Stomach (tissue), 9 donors: ENCODE measurements around the gene DZIP1. TPM values are rescaled to one million over a fixed set of nuclear protein-coding genes. Genes with fewer than 3 reads are reported as not detected.

ENCODE experiments used
- DNase-seq, 2 donors: peaks; one replicate each; pipeline versions ENCODE4 v3.0.0 to v3.0.0-alpha.2; 2013 to 2019
- H3K27ac ChIP-seq, 5 donors: fragments of 200-600 bp in 4 of 5; sonication (generic) in 4 of 5; one replicate each; pipeline ENCODE4 v1.5.1; 2013 to 2019; ENCODE audit warnings: mild to moderate bottlenecking in 1 of 5, moderate library complexity in 1 of 5
- H3K27me3 ChIP-seq, 3 donors: fragments of 200-600 bp; sonication (generic); one replicate each; pipeline ENCODE4 v1.5.1; 2017 to 2019; ENCODE audit warnings: mixed run types in 1 of 3
- H3K36me3 ChIP-seq, 4 donors: fragments of 200-600 bp; sonication (generic); 1 replicate in 3 of 4; 2 replicates in 1 of 4; pipeline ENCODE4 v1.5.1; 2016 to 2019
- H3K4me1 ChIP-seq, 4 donors: fragments of 200-600 bp; sonication (generic); one replicate each; pipeline ENCODE4 v1.5.1; 2016 to 2019
- H3K4me3 ChIP-seq, 4 donors: fragments of 200-600 bp; sonication (generic) in 3 of 4; one replicate each; pipeline ENCODE4 v1.5.1; 2016 to 2019; ENCODE audit warnings: mild to moderate bottlenecking in 1 of 4
- H3K9me3 ChIP-seq, 4 donors: fragments of 200-600 bp; sonication (generic); one replicate each; pipeline ENCODE4 v1.5.1; 2016 to 2019
- EP300 ChIP-seq: sonication (generic); formaldehyde crosslinking; IDR thresholded peaks from one replicate; pipeline ENCODE4 v1.6.1; 2017; ENCODE audit warnings: antibody characterized with exemption
- POLR2A ChIP-seq, 4 donors: fragments of 450-650 bp; IDR thresholded peaks; one replicate each; pipeline ENCODE4 v1.6.1; 2016; ENCODE audit warnings: antibody characterized with exemption in 4 of 4, control low read depth in 2 of 4, mild to moderate bottlenecking in 1 of 4, moderate library complexity in 1 of 4
- POLR2AphosphoS5 ChIP-seq, 3 donors: sonication (generic); formaldehyde crosslinking; IDR thresholded peaks; one replicate each; pipeline ENCODE4 v1.6.1; 2016; ENCODE audit warnings: antibody characterized with exemption in 3 of 3
- WGBS, 5 donors: extraction: QIAGEN DNeasy Blood & Tissue Kit in 3 of 5; methylation state at CpG; one replicate each; pipeline versions ENCODE4 v1.1.5 to v1.1.7; 2013 to 2018; 5-methylcytosine and 5-hydroxymethylcytosine counted together
- intact Hi-C: fragments of 100-400 bp; cut with DNase I; formaldehyde crosslinking; loops from one replicate; pipeline ENCODE4 v1.15.1; 2023; ENCODE audit warnings: low total_unique reads
- polyA plus RNA-seq, 3 donors: library from polyadenylated mRNA; stranded (reverse); fragments of 200-250 nt; gene quantifications; one replicate each; pipeline ENCODE4 v1.2.3, GENCODE V29; 2013
- total RNA-seq, 5 donors: library from RNA; depleted of rRNA; stranded (reverse); fragments of >200 nt; gene quantifications; one replicate each; pipeline versions ENCODE4 v1.1.0 to v1.2.3, GENCODE V29; 2014 to 2016
- TF ChIP-seq, protein P1 (sequence below), 7 experiments: fragments of 450-650 bp in 4 of 7; fragments of 200-600 bp in 3 of 7; sonication (generic) in 3 of 7; IDR thresholded peaks; one replicate each; pipeline ENCODE4 v1.5.1; 2016 to 2019; ENCODE audit warnings: antibody characterized with exemption in 7 of 7, control low read depth in 2 of 7, mild to moderate bottlenecking in 1 of 7
- donor health status: healthy with polysubstance abuse.
- donor health status: Bipolar disorder and iron deficiency.
- donor health status: healthy.

The DZIP1 gene
- total and polyA plus RNA-seq, 8 donors: 4.7 to 25.2 (median 18.3) TPM

DNA sequence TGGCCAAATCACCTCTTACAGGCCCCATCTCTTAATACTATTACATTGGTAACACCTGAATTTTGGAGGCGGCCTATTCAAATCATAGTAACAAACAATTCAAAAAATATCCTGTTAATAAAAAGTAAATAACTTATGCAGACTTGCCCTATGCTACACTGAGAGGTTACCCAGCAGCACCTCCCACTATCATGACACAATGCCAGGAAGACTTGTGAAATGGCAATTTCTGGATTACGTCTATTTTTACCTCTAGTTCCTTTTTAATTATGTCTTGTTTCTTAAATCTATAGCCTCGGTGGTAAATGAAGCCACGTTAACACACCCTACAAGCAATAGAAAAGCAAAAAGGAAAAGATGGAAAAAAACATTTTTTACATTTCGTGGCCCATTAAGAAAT is 6.2 kb upstream of the DZIP1 start:
- TF ChIP-seq POLR2A (IDR thresholded peaks at IDR 0.05) (no peak), POLR2AphosphoS5 (IDR thresholded peaks at IDR 0.05) (no peak), EP300 (no peak)
- TF ChIP-seq, protein P1, sequence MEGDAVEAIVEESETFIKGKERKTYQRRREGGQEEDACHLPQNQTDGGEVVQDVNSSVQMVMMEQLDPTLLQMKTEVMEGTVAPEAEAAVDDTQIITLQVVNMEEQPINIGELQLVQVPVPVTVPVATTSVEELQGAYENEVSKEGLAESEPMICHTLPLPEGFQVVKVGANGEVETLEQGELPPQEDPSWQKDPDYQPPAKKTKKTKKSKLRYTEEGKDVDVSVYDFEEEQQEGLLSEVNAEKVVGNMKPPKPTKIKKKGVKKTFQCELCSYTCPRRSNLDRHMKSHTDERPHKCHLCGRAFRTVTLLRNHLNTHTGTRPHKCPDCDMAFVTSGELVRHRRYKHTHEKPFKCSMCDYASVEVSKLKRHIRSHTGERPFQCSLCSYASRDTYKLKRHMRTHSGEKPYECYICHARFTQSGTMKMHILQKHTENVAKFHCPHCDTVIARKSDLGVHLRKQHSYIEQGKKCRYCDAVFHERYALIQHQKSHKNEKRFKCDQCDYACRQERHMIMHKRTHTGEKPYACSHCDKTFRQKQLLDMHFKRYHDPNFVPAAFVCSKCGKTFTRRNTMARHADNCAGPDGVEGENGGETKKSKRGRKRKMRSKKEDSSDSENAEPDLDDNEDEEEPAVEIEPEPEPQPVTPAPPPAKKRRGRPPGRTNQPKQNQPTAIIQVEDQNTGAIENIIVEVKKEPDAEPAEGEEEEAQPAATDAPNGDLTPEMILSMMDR (IDR thresholded peaks at IDR 0.05): no peak

DNA sequence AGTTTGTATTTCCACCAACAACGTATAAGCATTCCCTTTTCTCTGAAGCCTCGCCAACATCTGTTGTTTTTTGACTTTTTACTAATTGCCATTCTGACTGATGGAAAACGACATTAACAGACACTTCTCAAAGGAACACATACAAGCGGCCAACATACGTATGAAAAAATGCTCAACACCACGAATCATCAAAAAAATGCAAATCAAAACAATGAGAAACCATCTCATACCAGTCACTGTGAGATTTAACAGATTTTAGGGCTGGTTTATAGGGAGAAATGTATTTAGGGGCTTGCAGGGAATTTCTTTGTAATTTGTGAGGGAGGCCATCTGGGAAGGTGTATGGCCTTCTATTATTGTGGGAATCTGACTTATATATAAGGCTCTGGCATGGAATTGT is 2.8 kb upstream of the DZIP1 start:
- intact Hi-C loops: no loop called here
- 82 to 91% (median 88%) methylated on average over 6 of the region's 6 CpGs for WGBS, 5 donors
- Histone ChIP-seq H3K27me3 (peaks cover 0 to 38% (median 20%) of the 10 kb centered on the region in 3 donors), H3K9me3 (no peaks in the 10 kb centered on the region), H3K4me3 (no peak overlapping the region), H3K36me3 (no peaks in the 10 kb centered on the region), H3K27ac (no peak overlapping the region), H3K4me1 (peaks cover 10 to 28% (median 22%) of the 10 kb centered on the region in 4 donors)
- no peak for TF ChIP-seq POLR2A (IDR thresholded peaks at IDR 0.05)
- no peak for TF ChIP-seq EP300
- TF ChIP-seq POLR2AphosphoS5 (IDR thresholded peaks at IDR 0.05): no peak
- TF ChIP-seq, protein P1 (IDR thresholded peaks at IDR 0.05): no peak
- DNase-seq: no peak

More for the DNA sequence above, 6.2 kb upstream of the DZIP1 start:
- WGBS, 5 donors: 85 to 90% (median 87%) methylated on average over 5 of the region's 5 CpGs
- Histone ChIP-seq H3K36me3 (no peaks in the 10 kb centered on the region), H3K27me3 (peaks cover 0 to 5% (median 0%) of the 10 kb centered on the region in 3 donors), H3K27ac (no peak overlapping the region), H3K4me1 (no peaks in the 10 kb centered on the region), H3K9me3 (no peaks in the 10 kb centered on the region), H3K4me3 (no peak overlapping the region)
- intact Hi-C loops: no loop called here
- no peak for DNase-seq

DNA sequence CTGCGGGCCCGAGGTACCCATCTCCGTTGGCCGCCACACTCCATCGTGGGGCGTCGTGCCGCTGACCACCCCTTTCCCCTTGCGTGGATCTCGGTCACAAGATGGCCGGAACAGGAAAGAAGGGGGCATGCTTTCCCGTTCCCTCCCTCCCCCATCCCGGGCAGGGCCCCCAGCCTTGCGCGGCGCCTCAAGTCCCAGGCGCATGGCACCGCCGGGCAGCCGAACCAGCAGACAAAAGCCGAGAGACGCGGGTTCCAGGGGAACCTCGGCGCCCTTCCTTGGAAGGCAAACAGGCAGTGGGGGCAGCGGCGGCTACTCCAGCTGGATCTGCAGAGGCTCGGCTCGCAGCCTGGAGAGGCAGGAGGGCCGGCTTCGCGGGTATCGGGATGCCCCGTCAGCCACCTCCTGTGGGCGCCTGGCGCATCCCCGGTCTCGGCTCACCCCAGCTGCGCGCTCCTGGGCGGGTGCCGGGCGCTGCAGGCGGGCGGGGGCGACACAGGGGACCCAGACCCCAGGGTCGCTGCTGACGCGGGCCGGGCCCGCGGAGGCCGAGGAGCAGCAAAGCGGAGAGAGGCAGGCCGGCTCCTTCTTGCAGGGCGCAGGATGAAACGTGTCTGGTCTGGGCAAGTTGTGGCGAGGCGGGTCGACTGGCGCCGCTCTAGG is 439 bp downstream of the DZIP1 start:
- Histone ChIP-seq H3K27me3 (peaks cover 0 to 58% (median 32%) of the 10 kb centered on the region in 3 donors), H3K9me3 (no peaks in the 10 kb centered on the region), H3K36me3 (no peaks in the 10 kb centered on the region), H3K4me1 (peaks cover 27 to 43% (median 34%) of the 10 kb centered on the region in 4 donors), H3K4me3 (peak overlapping the region; percentile 57 to 81 (median 66)), H3K27ac (peak overlapping the region; percentile 23 to 84 (median 77))
- intact Hi-C loops: no loop called here
- no peak for TF ChIP-seq POLR2A (IDR thresholded peaks at IDR 0.05)
- TF ChIP-seq EP300: no peak
- TF ChIP-seq, protein P1 (IDR thresholded peaks at IDR 0.05): no peak
- TF ChIP-seq POLR2AphosphoS5 (IDR thresholded peaks at IDR 0.05): no peak
- DNase-seq: peak in 1 of 2 donors; percentile 64
- 1 to 13% (median 2%) methylated on average over 31 to 62 of the region's 62 CpGs for WGBS, 5 donors

DNA sequence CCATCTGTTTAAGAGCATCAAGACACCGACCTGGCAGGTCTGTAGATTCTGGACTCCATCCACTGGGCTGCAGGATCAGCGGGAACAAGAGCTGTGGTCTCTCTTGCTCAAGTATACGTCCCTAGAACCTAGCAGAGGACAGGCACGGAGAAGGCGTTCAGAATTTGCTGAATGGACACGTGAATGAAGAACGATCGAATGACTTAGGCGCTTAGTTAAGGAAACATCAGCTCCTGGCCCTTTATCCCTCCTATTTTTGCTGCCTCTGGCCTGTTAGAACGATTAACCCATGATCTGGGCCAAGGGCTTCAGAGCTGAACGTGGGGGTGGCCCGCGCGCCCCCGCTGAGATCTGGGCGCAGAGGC is 953 bp downstream of the DZIP1 start:
- intact Hi-C loops: no loop called here
- Histone ChIP-seq H3K36me3 (no peaks in the 10 kb centered on the region), H3K9me3 (no peaks in the 10 kb centered on the region), H3K4me1 (peaks cover 27 to 43% (median 34%) of the 10 kb centered on the region in 4 donors), H3K4me3 (peak overlapping the region; percentile 57 to 81 (median 66)), H3K27me3 (peaks cover 0 to 60% (median 32%) of the 10 kb centered on the region in 3 donors), H3K27ac (peak overlapping the region; percentile 23 to 84 (median 77))
- no peak for TF ChIP-seq POLR2AphosphoS5 (IDR thresholded peaks at IDR 0.05)
- TF ChIP-seq POLR2A (IDR thresholded peaks at IDR 0.05): no peak
- TF ChIP-seq, protein P1 (IDR thresholded peaks at IDR 0.05): no peak
- TF ChIP-seq EP300: no peak
- WGBS, 5 donors: 13 to 24% (median 19%) methylated on average over 16 of the region's 16 CpGs
- DNase-seq: peak in 1 of 2 donors; percentile 43
